Activated naive CD4-positive, alpha-beta T cell treated with anti-CD3 and anti-CD28 coated beads, Interleukin-2, amount 50 U/mL, for 24 hours (primary cell): Measurements from ENCODE around the gene GPR45.

ENCODE experiments used
- H3K27ac Mint-ChIP-seq: one replicate; pipeline ENCODE4 v1.8.0; 2021; ENCODE audit warnings: mild to moderate bottlenecking, mixed read lengths
- H3K27me3 Mint-ChIP-seq: one replicate; pipeline ENCODE4 v1.8.0; 2021; ENCODE audit warnings: mixed read lengths
- H3K36me3 Mint-ChIP-seq: one replicate; pipeline ENCODE4 v1.8.0; 2021; ENCODE audit warnings: mixed read lengths
- H3K4me1 Mint-ChIP-seq: one replicate; pipeline ENCODE4 v1.8.0; 2021; ENCODE audit warnings: mixed read lengths
- H3K4me3 Mint-ChIP-seq: one replicate; pipeline ENCODE4 v1.8.0; 2021; ENCODE audit warnings: mild to moderate bottlenecking, mixed read lengths
- H3K9me3 Mint-ChIP-seq: one replicate; pipeline ENCODE4 v1.8.0; 2021; ENCODE audit warnings: mixed read lengths

Gene GPR45

DNA sequence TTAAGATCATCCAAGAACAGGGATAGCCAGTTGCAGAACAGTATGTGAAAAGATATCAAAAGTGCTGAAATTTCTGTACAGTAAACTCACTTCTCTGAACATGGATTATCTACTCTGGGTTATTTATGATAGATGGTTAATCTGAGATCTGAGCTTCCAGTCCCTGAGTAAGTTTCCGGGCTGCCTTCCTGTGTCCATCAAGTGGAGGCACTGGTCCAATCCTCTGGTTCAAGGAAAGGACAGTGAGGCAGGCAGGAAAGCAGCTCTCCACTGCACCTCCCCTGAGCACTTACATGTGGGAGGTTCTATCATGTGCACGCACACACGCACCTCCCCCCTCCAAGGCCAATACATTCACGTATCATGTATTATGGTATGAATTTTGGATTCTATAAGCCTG is 32.5 kb downstream of the GPR45 start:
- no peak overlapping the region for H3K4me3 Mint-ChIP-seq
- H3K9me3 Mint-ChIP-seq, result no peaks in the 10 kb centered on the region
- H3K4me1 Mint-ChIP-seq, result no peaks in the 10 kb centered on the region
- peaks cover 13% of the 10 kb centered on the region for H3K36me3 Mint-ChIP-seq
- no peak overlapping the region for H3K27ac Mint-ChIP-seq
- H3K27me3 Mint-ChIP-seq, result no peaks in the 10 kb centered on the region

- Mint-ChIP-seq H3K4me1 (no peaks in the 10 kb centered on the region), H3K36me3 (peaks cover 2% of the 10 kb centered on the region), H3K27ac (no peak overlapping the region), H3K27me3 (no peaks in the 10 kb centered on the region), H3K4me3 (no peak overlapping the region), H3K9me3 (no peaks in the 10 kb centered on the region)
Measured at GRCh38 chr2:105278654-105279053, 37.1 kb downstream of the GPR45 start.

DNA sequence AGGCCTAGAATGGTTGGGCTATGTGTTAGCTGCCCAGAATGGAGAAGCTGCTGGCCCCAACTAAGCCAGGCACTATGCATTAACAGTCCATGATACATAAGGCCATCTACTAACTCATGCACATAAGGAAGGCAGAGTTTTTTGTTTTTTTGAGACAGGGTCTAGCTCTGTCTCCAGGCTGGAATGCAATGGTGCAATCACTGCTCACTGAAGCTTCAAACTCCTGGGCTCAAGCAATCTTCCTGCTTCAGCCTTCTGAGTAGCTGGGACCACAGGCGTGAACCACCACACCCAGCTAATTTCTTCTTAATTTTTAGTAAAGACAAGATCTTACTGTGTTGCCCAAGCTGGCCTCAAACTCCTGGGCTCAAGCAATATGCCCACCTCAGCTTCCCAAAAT is 37.6 kb downstream of the GPR45 start:
- H3K27ac Mint-ChIP-seq, result no peak overlapping the region
- no peaks in the 10 kb centered on the region for H3K27me3 Mint-ChIP-seq
- peaks cover 2% of the 10 kb centered on the region for H3K36me3 Mint-ChIP-seq
- no peaks in the 10 kb centered on the region for H3K9me3 Mint-ChIP-seq
- H3K4me1 Mint-ChIP-seq, result no peaks in the 10 kb centered on the region
- no peak overlapping the region for H3K4me3 Mint-ChIP-seq

GRCh38 chr2:105280281-105280680 is 38.7 kb downstream of the GPR45 start:
- H3K27me3 Mint-ChIP-seq, result no peaks in the 10 kb centered on the region
- H3K9me3 Mint-ChIP-seq, result no peaks in the 10 kb centered on the region
- H3K4me3 Mint-ChIP-seq, result no peak overlapping the region
- peaks cover 7% of the 10 kb centered on the region for H3K36me3 Mint-ChIP-seq
- H3K27ac Mint-ChIP-seq, result no peak overlapping the region
- H3K4me1 Mint-ChIP-seq, result no peaks in the 10 kb centered on the region

DNA sequence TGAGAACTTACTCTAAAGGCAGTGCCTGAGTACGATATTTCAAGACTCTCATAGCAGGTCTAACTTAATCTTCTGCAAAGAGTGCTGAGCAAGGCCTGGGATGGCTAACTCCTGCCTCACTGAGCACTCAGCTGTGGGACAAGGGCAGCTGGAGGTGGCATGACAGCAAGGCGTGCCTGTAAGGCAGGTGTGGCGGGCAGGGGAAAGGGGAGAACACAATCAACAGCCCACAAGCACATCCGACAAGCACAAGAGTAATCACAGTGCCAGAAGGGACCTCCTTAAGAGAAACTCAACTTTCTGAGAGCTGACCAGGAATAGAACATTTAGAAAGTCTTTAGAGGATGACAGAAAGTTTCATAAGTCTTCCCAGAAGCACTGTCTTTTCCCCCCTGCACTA is 42.0 kb downstream of the GPR45 start:
- Mint-ChIP-seq H3K36me3 (peaks cover 7% of the 10 kb centered on the region), H3K9me3 (no peaks in the 10 kb centered on the region), H3K27me3 (no peaks in the 10 kb centered on the region), H3K4me3 (no peak overlapping the region), H3K4me1 (peaks cover 3% of the 10 kb centered on the region), H3K27ac (no peak overlapping the region)

GRCh38 chr2:105287692-105288091 is 46.1 kb downstream of the GPR45 start:
- Mint-ChIP-seq H3K36me3 (peaks cover 19% of the 10 kb centered on the region), H3K4me1 (peaks cover 3% of the 10 kb centered on the region), H3K27me3 (no peaks in the 10 kb centered on the region), H3K4me3 (no peak overlapping the region), H3K27ac (no peak overlapping the region), H3K9me3 (no peaks in the 10 kb centered on the region)

GRCh38 chr2:105288133-105288532 is 46.6 kb downstream of the GPR45 start:
- Mint-ChIP-seq H3K9me3 (no peaks in the 10 kb centered on the region), H3K4me1 (peaks cover 3% of the 10 kb centered on the region), H3K4me3 (no peak overlapping the region), H3K27me3 (no peaks in the 10 kb centered on the region), H3K27ac (no peak overlapping the region), H3K36me3 (peaks cover 20% of the 10 kb centered on the region)

DNA sequence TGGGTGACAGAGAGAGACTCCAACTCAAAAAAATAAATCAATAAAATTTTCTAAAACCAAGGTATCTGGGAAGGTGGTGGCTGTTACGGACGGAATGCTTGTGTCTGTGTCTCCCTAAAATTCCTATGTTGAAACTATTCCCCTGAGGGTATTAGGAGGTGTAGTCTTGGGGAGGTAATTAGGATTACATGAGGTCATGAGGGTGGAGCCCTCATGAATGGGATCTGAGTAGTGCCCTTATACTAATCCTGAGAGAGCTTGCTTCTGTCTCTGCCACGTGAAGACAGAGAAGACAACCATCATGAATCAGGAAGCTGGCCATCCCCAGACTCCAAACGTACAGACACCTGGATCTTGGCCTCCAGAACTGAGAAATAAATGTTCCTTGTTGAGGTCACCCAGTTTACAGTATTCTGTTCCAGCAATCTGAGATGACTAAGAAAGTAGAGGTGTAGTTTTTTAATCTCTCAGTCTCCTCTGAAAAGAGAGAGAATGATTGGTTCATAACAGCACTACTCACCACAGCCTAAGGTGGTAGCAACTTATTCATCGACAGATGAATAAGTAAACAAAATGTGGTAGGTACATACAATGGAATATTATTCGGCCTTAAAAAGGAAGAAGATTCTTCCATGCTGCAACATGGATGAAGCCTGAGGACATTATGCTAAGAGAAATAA is 49.6 kb downstream of the GPR45 start:
- no peaks in the 10 kb centered on the region for H3K27me3 Mint-ChIP-seq
- H3K9me3 Mint-ChIP-seq, result no peaks in the 10 kb centered on the region
- H3K27ac Mint-ChIP-seq, result no peak overlapping the region
- H3K36me3 Mint-ChIP-seq, result peaks cover 22% of the 10 kb centered on the region
- H3K4me3 Mint-ChIP-seq, result no peak overlapping the region
- peaks cover 3% of the 10 kb centered on the region for H3K4me1 Mint-ChIP-seq

DNA sequence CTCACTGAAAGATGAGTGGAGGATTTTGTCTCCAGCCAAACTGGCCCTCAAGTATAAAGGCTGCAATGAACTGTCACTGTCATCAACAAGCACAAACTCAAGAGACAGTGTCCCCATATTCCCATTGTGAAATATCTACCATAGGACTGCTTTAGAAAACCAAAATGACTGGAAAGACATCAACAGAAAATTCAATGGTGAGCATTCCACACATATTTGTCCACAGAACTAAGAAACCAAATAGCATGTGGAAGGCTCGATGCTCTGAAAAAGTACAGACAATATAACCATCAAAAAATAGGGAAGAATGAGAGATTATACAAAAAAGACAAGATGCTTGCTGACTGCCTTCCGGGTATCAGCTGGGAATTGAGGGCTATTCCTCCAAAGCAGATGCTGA is 50.4 kb downstream of the GPR45 start:
- Mint-ChIP-seq H3K36me3 (peaks cover 23% of the 10 kb centered on the region), H3K4me3 (no peak overlapping the region), H3K27ac (no peak overlapping the region), H3K4me1 (peaks cover 3% of the 10 kb centered on the region), H3K9me3 (no peaks in the 10 kb centered on the region), H3K27me3 (no peaks in the 10 kb centered on the region)
